Body of pancreas (tissue), 4 donors: ENCODE results near the gene DMD.

ENCODE experiments used
- CTCF ChIP-seq, 7 experiments: fragments of 450-650 bp in 4 of 7; fragments of 200-600 bp in 3 of 7; sonication (generic) in 3 of 7; IDR thresholded peaks; one replicate each; pipeline ENCODE4 v1.5.1; 2016 to 2019; ENCODE audit warnings: antibody characterized with exemption in 7 of 7
- POLR2A ChIP-seq, 3 donors: fragments of 450-650 bp; IDR thresholded peaks; one replicate each; pipeline ENCODE4 v1.6.1; 2016; ENCODE audit warnings: antibody characterized with exemption in 3 of 3, mild to moderate bottlenecking in 2 of 3

- TF ChIP-seq CTCF (IDR thresholded peaks at IDR 0.05) (no peak), POLR2A (IDR thresholded peaks at IDR 0.05) (no peak)
These were observed 1955.9 kb downstream of the DMD start for GRCh38 chrX:31255310-31256033.
